Stimulated activated CD8-positive, alpha-beta memory T cell treated with anti-CD3 and anti-CD28 coated beads, Interleukin-7, amount 100 ng/mL, for 48 hours (primary cell): ENCODE measurements around the gene RNF180.
"Not testable (repeated sequence)": the region's sequence is repeated elsewhere in the genome, so short reads cannot be mapped to it uniquely, and the experiment has no call there.

Experiments
- DNase-seq, 2 donors: peaks; one replicate each; pipeline ENCODE4 v3.0.0-alpha.2; 2020; ENCODE audit warnings: low read depth in 1 of 2; ENCODE audit errors: extremely low read depth in 1 of 2

The RNF180 gene

GRCh38 chr5:64273276-64273675 is 107.6 kb downstream of the RNF180 start:
- DNase-seq: no peak

- DNase-seq: no peak
Observed at GRCh38 chr5:64285188-64286130, 119.8 kb downstream of the RNF180 start.

GRCh38 chr5:64286381-64286780 is 120.7 kb downstream of the RNF180 start:
- DNase-seq: no peak

- not testable (repeated sequence) for DNase-seq
Observed at GRCh38 chr5:64288496-64288895, 122.9 kb downstream of the RNF180 start.

- no peak for DNase-seq
Observed at GRCh38 chr5:64292611-64293215, 127.1 kb downstream of the RNF180 start.

GRCh38 chr5:64295101-64295500 is 129.5 kb downstream of the RNF180 start:
- no peak for DNase-seq

- no peak for DNase-seq
Observed at GRCh38 chr5:64298586-64298985, 132.9 kb downstream of the RNF180 start.

- no peak for DNase-seq
Observed at GRCh38 chr5:64299805-64300204, 134.2 kb downstream of the RNF180 start.

GRCh38 chr5:64301566-64301965 is 135.9 kb downstream of the RNF180 start:
- no peak for DNase-seq

- no peak for DNase-seq
Observed at GRCh38 chr5:64308135-64308534, 142.5 kb downstream of the RNF180 start.

GRCh38 chr5:64312491-64312890 is 146.8 kb downstream of the RNF180 start:
- no peak for DNase-seq

GRCh38 chr5:64315778-64316177 is 150.1 kb downstream of the RNF180 start:
- DNase-seq: no peak

GRCh38 chr5:64318175-64318574 is 152.5 kb downstream of the RNF180 start:
- DNase-seq: no peak

- no peak for DNase-seq
Observed at GRCh38 chr5:64323591-64323990, 157.9 kb downstream of the RNF180 start.

- no peak for DNase-seq
Observed at GRCh38 chr5:64330728-64331231, 165.1 kb downstream of the RNF180 start.

GRCh38 chr5:64331597-64332277 is 166.1 kb downstream of the RNF180 start:
- DNase-seq: no peak

GRCh38 chr5:64333886-64334285 is 168.2 kb downstream of the RNF180 start:
- DNase-seq: no peak

- DNase-seq: no peak
Observed at GRCh38 chr5:64339769-64340168, 174.1 kb downstream of the RNF180 start.

GRCh38 chr5:64340293-64340692 is 174.7 kb downstream of the RNF180 start:
- no peak for DNase-seq

- no peak for DNase-seq
Observed at GRCh38 chr5:64341340-64341739, 175.7 kb downstream of the RNF180 start.

GRCh38 chr5:64344501-64344900 is 178.9 kb downstream of the RNF180 start:
- no peak for DNase-seq
